ENCODE data around the gene REG1A. TPM values are rescaled to one million over a fixed set of nuclear protein-coding genes. Genes with fewer than 3 reads are reported as not detected.

Gene REG1A
- total RNA-seq, 4 donors from 2014 or later, result not detected

DNA sequence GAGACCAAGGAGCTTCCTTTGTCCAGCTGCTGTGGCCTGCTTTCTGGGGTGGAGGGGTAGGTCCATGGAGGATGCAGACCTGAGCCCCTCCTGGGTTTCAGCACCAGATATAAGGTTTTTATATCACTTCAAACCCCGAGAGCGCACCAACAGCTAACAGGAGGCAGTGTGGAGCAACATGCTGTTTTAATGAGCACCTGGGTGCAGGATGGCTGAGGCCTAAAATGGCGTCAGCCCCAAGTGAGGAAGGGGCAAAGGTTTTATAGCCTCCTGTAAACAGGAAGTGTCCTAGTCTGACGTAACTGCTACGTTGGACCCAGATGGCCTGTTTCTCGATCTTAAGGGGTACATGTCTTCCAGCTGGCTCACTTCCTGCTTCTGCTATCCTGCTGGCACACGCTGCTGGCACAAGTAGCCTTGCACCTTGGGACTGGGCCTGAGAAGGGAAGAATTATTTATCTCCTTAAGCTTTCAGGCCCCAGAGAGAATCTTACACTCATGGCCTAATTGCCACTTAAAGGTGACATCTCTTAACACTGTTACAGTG is 21.1 kb upstream of the REG1A start:
- peaks cover 0 to 26% (median 4%) of the 10 kb centered on the region in 3 donors for H3K9me3 ChIP-seq
- no peaks in the 10 kb centered on the region for H3K4me1 ChIP-seq
- intact Hi-C loops (cut with DNase I), result no loop called here
- no peak overlapping the region for H3K27ac ChIP-seq
- TF ChIP-seq, protein P1, sequence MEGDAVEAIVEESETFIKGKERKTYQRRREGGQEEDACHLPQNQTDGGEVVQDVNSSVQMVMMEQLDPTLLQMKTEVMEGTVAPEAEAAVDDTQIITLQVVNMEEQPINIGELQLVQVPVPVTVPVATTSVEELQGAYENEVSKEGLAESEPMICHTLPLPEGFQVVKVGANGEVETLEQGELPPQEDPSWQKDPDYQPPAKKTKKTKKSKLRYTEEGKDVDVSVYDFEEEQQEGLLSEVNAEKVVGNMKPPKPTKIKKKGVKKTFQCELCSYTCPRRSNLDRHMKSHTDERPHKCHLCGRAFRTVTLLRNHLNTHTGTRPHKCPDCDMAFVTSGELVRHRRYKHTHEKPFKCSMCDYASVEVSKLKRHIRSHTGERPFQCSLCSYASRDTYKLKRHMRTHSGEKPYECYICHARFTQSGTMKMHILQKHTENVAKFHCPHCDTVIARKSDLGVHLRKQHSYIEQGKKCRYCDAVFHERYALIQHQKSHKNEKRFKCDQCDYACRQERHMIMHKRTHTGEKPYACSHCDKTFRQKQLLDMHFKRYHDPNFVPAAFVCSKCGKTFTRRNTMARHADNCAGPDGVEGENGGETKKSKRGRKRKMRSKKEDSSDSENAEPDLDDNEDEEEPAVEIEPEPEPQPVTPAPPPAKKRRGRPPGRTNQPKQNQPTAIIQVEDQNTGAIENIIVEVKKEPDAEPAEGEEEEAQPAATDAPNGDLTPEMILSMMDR (IDR thresholded peaks at IDR 0.05), result no peak
- no peak for TF ChIP-seq POLR2A (IDR thresholded peaks at IDR 0.05)
- no peaks in the 10 kb centered on the region for H3K36me3 ChIP-seq
- no peaks in the 10 kb centered on the region for H3K27me3 ChIP-seq
- no peak for DNase-seq
- WGBS, 2 donors, result 67% methylated on average over 2 to 7 of the region's 7 CpGs
- H3K4me3 ChIP-seq, result no peak overlapping the region

DNA sequence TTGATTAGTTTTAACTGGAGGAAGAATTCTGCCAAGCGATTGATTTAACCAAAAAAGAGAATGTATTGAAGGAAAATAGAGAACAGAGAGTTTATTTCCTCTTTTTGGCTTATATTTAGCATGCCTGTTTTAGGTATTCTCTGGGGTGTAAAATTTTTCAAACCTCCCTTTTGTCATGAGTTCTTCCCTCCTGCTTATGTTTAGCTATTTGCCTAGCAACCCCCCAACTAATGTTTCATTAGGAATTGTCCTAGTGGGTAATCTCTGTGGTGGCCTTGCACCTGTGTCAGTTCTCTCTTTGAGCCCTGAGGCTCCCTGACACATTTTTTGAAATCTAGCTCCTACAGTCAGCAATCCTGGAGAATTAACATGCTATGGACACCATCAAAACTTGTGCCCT is 20.0 kb upstream of the REG1A start:
- H3K4me3 ChIP-seq, result no peak overlapping the region
- TF ChIP-seq, protein P1 (IDR thresholded peaks at IDR 0.05), result no peak
- no peak for TF ChIP-seq POLR2A (IDR thresholded peaks at IDR 0.05)
- H3K27ac ChIP-seq, result no peak overlapping the region
- no peaks in the 10 kb centered on the region for H3K36me3 ChIP-seq
- 53 to 71% methylated on average over 1 of the region's 1 CpG for WGBS, 2 donors
- no peaks in the 10 kb centered on the region for H3K4me1 ChIP-seq
- intact Hi-C loops (cut with DNase I), result no loop called here
- DNase-seq, result no peak
- no peaks in the 10 kb centered on the region for H3K27me3 ChIP-seq
- peaks cover 0 to 25% (median 4%) of the 10 kb centered on the region in 3 donors for H3K9me3 ChIP-seq

DNA sequence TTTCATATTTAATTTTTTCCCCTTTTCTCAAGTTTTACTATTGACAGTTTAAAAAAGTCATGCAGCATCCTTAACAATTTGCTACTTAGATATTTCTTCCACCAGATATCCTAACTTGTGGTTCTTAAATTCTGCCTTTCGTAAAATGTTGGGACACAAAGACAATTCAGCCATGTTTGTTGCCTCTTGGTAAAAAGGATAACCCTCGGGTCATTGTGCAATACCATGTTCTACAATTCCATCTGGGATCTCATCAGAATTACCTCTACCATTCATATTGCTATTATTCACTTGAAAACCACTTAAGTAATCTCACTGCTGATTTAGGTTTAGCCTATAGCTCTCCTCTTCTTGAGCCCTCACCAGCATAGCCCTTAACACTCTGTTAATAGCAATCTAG is 19.3 kb upstream of the REG1A start:
- Histone ChIP-seq H3K27ac (no peak overlapping the region), H3K27me3 (no peaks in the 10 kb centered on the region), H3K4me1 (no peaks in the 10 kb centered on the region), H3K36me3 (no peaks in the 10 kb centered on the region), H3K9me3 (peaks cover 0 to 18% (median 4%) of the 10 kb centered on the region in 3 donors), H3K4me3 (no peak overlapping the region)
- no peak for TF ChIP-seq POLR2A (IDR thresholded peaks at IDR 0.05)
- TF ChIP-seq, protein P1 (IDR thresholded peaks at IDR 0.05), result no peak
- intact Hi-C loops (cut with DNase I), result no loop called here
- no peak for DNase-seq
- 49 to 65% methylated on average over 2 of the region's 2 CpGs for WGBS, 2 donors

DNA sequence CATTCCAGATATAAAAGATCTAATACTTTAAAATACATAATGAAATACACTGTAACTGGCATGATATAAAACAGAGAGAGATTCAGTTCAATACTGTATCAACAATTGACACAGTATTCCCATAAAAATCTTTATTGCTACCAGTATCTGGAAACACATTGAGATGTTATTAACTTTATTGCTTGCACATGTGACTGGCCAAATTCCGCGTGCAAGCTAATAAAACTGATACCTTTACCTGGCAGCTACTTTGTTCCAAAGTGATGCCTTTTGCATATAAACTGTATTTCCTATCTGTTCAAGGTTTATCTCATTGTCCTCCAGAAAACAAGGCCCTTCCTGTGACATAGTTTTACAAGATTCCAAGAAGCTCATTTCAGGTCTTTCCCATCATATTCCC is 17.1 kb upstream of the REG1A start:
- no peak for DNase-seq
- intact Hi-C loops (cut with DNase I), result no loop called here
- Histone ChIP-seq H3K36me3 (no peaks in the 10 kb centered on the region), H3K9me3 (peaks cover 0 to 8% (median 4%) of the 10 kb centered on the region in 3 donors), H3K4me1 (no peaks in the 10 kb centered on the region), H3K4me3 (no peak overlapping the region), H3K27ac (no peak overlapping the region), H3K27me3 (no peaks in the 10 kb centered on the region)
- WGBS, 2 donors, result 78 to 86% methylated on average over 2 of the region's 2 CpGs
- TF ChIP-seq, protein P1 (IDR thresholded peaks at IDR 0.05), result no peak
- TF ChIP-seq POLR2A (IDR thresholded peaks at IDR 0.05), result no peak

DNA sequence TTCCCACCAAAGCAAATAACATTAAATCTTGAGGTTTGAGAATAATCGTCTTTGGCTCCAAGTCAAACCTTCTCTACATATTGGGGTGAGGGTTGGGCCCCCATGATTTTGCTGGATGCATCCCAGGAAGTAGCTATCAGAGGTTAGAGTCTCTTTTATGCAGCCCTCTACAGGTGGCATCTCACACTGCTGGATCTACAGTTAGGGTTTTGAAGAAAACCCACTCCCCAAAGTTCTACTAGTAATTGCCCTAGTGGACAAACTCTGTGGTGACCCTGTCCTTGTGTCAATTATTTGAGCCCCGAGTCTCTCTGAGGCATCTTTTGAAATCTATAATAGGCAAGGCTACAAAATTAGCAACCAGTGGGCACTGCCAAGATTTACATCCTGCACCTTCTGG is 15.0 kb upstream of the REG1A start:
- Histone ChIP-seq H3K9me3 (peaks cover 0 to 8% (median 4%) of the 10 kb centered on the region in 3 donors), H3K4me3 (no peak overlapping the region), H3K27ac (no peak overlapping the region), H3K27me3 (no peaks in the 10 kb centered on the region), H3K4me1 (no peaks in the 10 kb centered on the region), H3K36me3 (no peaks in the 10 kb centered on the region)
- intact Hi-C loops (cut with DNase I), result no loop called here
- TF ChIP-seq POLR2A (IDR thresholded peaks at IDR 0.05), result no peak
- TF ChIP-seq, protein P1 (IDR thresholded peaks at IDR 0.05), result no peak
- WGBS, 2 donors, result 74 to 84% methylated on average over 2 of the region's 2 CpGs
- DNase-seq, result no peak

Data from esophagus squamous epithelium (tissue), 5 donors.